Endometrium (tissue), 2 donors: Measurements from ENCODE around the gene DPP6.

Experiments used
- FAIRE-seq: peaks from 2 replicates; lab custom pipeline; 2012; peaks lifted over from hg19 to GRCh38; lab: Jason Lieb, UNC
- donor health status: control.
- donor health status: control.

The DPP6 gene

GRCh38 chr7:154709840-154710520, 657.8 kb downstream of the DPP6 start:
- FAIRE-seq: no peak

GRCh38 chr7:154720016-154720415, 667.8 kb downstream of the DPP6 start:
- no peak for FAIRE-seq

- no peak for FAIRE-seq
These were observed 668.9 kb downstream of the DPP6 start for GRCh38 chr7:154721086-154721485.

GRCh38 chr7:154726368-154726767, 674.2 kb downstream of the DPP6 start:
- FAIRE-seq: no peak

- FAIRE-seq: no peak
These were observed 676.9 kb downstream of the DPP6 start for GRCh38 chr7:154729056-154729455.

GRCh38 chr7:154735766-154736165, 683.6 kb downstream of the DPP6 start:
- FAIRE-seq: no peak

- no peak for FAIRE-seq
These were observed 684.2 kb downstream of the DPP6 start for GRCh38 chr7:154736389-154736788.

GRCh38 chr7:154738216-154738615, 686.0 kb downstream of the DPP6 start:
- FAIRE-seq: no peak

GRCh38 chr7:154741131-154741530, 688.9 kb downstream of the DPP6 start:
- FAIRE-seq: no peak

GRCh38 chr7:154743206-154743605, 691.0 kb downstream of the DPP6 start:
- FAIRE-seq: no peak

- FAIRE-seq: no peak
These were observed 692.2 kb downstream of the DPP6 start for GRCh38 chr7:154744256-154744860.

- FAIRE-seq: no peak
These were observed 692.7 kb downstream of the DPP6 start for GRCh38 chr7:154744861-154745258.

GRCh38 chr7:154746571-154747360, 694.6 kb downstream of the DPP6 start:
- no peak for FAIRE-seq

GRCh38 chr7:154748089-154748786, 696.0 kb downstream of the DPP6 start:
- no peak for FAIRE-seq

GRCh38 chr7:154750353-154750801, 698.2 kb downstream of the DPP6 start:
- FAIRE-seq: no peak

GRCh38 chr7:154753226-154753625, 701.0 kb downstream of the DPP6 start:
- FAIRE-seq: no peak

- no peak for FAIRE-seq
These were observed 705.6 kb downstream of the DPP6 start for GRCh38 chr7:154757756-154758155.

GRCh38 chr7:154759989-154760388, 707.8 kb downstream of the DPP6 start:
- no peak for FAIRE-seq

- no peak for FAIRE-seq
These were observed 712.9 kb downstream of the DPP6 start for GRCh38 chr7:154765118-154765517.

- no peak for FAIRE-seq
These were observed 714.9 kb downstream of the DPP6 start for GRCh38 chr7:154767142-154767541.

GRCh38 chr7:154767821-154768415, 715.7 kb downstream of the DPP6 start:
- FAIRE-seq: no peak

- no peak for FAIRE-seq
These were observed 716.8 kb downstream of the DPP6 start for GRCh38 chr7:154769001-154769400.
